GM12801 (cell line): Measurements from ENCODE around the gene HAL.

Experiments
- CTCF ChIP-seq: IDR thresholded peaks from one replicate; pipeline ENCODE4 v1.5.1; 2011; ENCODE audit warnings: control low read depth; ENCODE audit not compliant: insufficient read length; ENCODE audit errors: extremely low read depth

Gene HAL

DNA sequence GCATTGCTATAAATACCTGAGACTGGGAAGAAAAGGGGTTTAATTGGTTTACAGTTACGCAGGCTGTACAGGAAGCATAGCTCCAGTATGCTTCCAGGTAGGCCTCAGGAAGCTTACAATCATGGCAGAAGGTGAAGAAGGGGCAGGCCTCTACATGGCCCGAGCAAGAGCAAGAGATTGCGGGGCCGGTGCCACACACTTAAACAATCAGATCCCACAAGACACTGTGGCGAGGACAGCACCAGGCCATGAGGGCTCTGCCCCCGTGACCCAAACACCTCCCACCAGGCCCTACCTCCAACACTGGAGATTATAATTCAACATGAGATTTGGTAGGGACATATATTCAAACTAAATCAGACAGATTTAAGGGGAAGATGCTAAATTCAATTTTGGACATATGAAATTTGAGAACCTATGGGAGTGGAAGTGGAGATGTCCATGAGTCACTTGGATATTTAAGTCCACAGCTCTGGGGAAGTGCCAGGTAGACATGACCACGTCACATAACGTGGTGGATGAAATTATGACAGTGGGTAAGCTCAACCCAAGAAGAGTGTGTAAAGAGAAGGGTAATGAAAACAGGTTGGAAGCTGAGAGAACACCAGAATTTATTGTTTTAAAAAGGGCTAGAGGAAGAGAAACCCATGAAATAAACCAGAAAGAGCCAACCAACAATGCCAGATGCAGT, 40.8 kb upstream of the HAL start:
- no peak for TF ChIP-seq CTCF

DNA sequence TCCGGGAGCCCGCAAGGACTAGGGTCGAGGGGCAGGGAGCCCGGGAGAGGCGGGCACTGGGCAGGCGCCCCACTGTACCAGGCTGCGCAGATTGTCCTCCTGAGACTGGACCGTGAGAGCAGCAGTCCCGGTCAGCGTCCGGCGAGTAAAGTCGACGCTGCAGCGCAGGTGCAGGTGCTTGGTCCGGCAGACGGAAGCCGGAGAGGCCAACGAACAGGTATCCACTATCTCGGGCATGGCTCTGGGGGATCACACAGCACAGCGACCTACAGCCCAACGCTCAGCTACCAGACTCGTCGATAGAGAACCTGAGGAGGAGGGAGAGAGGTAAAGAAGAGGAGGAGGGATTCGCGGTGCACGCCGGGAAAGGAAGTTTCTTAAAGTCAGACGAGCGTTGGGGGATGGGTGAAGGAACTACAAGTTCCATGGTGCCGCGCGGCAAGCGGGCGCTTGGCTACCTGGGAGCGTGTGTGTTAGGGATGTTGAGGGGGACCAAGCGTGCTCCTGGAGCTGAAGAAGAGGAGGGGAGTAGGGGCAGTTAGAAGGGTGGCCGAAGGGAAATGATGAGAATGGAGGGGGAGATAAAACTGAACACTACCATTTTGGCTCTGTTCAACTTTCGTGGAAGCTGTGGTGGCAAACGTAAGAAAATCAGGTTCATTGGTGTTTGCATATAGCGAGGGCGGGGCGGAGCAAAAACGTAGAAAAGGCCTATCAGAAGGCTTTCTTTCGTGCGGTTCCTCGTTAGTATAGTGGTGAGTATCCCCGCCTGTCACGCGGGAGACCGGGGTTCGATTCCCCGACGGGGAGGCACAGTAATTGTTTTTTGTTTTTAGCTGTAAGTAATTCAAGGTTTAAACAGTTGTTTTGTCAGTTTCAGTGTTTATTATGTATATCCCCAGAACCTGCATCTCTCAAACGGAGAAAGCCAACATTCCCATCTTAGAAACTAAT, 39.4 kb upstream of the HAL start, which contains the start of gene LTA4H:
Gene LTA4H (minus strand): TSS at position 305 of the 954 bp plus-strand sequence. CDS start 68 bp downstream, at position 237.
- no peak for TF ChIP-seq CTCF

DNA sequence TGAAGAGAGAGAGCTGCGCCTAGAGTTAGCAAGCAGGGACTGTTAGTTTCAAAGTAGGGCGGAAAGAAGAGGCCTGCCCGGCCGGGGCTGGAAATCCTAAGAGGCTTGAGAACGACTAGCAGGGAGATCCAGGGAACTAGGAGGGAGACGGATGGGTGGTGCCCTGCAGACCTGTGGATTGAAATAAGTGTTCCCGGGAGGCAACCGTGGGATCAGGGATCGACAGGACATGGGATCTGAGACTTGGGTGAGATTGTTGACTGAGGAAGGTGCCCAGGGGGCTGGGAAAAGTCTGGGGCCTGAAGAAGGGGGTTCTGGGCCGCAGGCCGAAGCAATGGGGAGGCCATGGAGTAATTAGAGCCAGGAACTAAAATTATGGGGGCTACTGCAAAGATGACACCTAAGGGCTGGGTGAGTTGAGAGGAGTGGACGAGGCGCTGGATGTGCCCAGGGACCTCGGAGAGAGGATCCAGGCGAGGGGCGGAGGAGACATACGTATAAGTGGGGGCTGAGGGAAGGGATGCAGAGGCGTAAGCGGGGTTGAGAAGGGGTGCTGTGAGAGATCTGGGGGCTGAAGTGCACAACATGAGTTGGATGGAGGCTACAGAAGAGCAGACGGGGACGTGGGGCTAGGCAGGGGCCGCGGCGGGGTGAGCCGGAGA, 38.6 kb upstream of the HAL start:
- TF ChIP-seq CTCF = no peak

DNA sequence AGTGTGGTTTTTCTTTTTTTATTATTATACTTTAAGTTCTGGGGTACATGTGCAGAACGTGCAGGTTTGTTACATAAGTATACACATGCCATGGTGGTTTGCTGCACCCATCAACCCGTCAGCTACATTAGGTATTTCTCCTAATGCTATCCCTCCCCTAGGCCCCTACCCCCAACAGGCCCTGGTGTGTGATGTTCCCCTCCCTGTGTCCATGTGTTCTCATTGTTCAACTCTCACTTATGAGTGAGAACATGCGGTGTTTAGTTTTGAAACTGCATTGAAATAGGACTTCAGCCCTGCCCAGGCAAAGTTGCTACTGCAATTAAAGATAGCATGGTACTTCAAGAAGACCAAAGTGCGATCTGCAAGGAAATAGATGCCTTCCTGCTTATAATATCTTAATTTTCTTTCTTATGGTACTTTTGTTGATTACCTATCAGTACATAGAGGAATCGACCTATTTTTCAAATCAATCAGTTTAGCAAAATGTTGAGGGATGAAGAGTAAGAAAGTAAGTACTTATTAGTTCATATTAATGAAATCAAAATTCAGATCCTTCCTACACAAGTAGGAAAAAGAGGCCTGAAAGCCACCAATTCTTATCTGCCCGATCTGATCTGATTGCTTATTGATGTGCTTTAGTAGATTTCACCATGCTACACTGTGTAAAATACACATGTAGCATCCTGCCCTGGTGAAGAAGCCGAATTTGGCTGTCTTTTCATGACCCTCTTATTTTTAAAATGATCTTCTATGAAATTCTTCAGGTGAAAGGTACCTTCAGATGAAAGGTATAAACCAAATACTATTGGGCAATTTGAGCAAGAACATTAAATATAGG, 37.6 kb upstream of the HAL start:
- no peak for TF ChIP-seq CTCF

- no peak for TF ChIP-seq CTCF
Measured at GRCh38 chr12:96029826-96030225, 33.7 kb upstream of the HAL start.

- no peak for TF ChIP-seq CTCF
Measured at GRCh38 chr12:96028538-96028937, 32.4 kb upstream of the HAL start.

- no peak for TF ChIP-seq CTCF
Measured at GRCh38 chr12:96026331-96026730, 30.2 kb upstream of the HAL start.
